ENCODE measurements around the gene GRIK4. TPM values are rescaled to one million over a fixed set of nuclear protein-coding genes. Genes with fewer than 3 reads are reported as not detected.

Gene GRIK4
- total and polyA plus RNA-seq, 4 donors: 0.05 to 0.25 (median 0.06) TPM; not detected in 1

DNA sequence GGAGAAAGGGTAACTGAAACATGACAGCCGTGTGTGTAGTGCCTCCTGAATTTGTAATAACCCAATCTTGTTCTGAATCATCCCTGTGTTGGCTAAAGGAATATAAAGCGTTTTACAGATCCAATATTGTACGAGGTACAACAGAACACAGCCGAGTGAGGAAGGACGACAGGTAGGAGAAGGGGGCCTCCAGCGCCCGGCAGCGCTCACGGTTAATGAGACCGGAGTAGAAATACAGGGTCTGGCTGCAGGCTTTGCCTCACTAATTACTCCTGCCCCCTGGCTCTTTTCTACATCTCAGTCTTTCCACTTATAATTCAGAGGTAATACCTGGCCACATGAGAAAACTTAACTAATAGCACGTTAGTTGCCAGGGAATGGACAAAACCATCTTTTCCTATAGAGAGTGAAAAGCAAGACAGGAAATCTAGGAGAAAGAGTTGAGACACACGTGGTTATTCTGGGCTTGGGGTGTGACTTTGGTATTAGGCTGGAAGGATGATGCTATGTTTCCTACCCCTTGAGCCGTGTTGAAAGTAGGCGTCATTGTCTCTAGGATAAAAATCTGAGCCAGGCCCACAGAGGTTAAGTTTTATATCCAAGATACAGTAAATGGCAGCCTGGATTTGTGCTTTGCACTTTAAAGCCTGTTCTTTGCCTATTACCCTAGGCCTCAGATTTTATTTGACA, 54.1 kb downstream of the GRIK4 start:
- H3K4me1 ChIP-seq (ENCODE audit: control insufficient read depth in 4 of 4, insufficient read depth in 4 of 4, low read length in 3 of 4): peaks cover 0 to 12% (median 2%) of the 10 kb centered on the region in 4 donors
- 87% methylated on average over 14 of the region's 14 CpGs for WGBS
- no peak overlapping the region for H3K4me3 ChIP-seq (ENCODE audit: low read depth in 1 of 3, low read length in 3 of 3)
- peaks cover 0 to 6% (median 0%) of the 10 kb centered on the region in 4 donors for H3K27me3 ChIP-seq (ENCODE audit: control insufficient read depth in 4 of 4, insufficient read depth in 4 of 4, low read length in 3 of 4)
- no peak overlapping the region for H3K9ac ChIP-seq (ENCODE audit: low read depth in 1 of 2, low read length in 2 of 2)
- H3K36me3 ChIP-seq (ENCODE audit: control insufficient read depth in 4 of 4, insufficient read depth in 3 of 4, low read depth in 1 of 4, low read length in 3 of 4): no peaks in the 10 kb centered on the region
- TF ChIP-seq TAF1 (conservative IDR thresholded peaks at IDR 0.05) (no peak), YY1 (IDR thresholded peaks at IDR 0.05) (no peak), FOXA1 (IDR thresholded peaks at IDR 0.05) (no peak), RXRA (IDR thresholded peaks at IDR 0.05) (no peak)
- no peaks in the 10 kb centered on the region for H3K9me3 ChIP-seq (ENCODE audit: control insufficient read depth in 4 of 4, low read length in 3 of 4)
- no peak overlapping the region for H3K27ac ChIP-seq (ENCODE audit: low read depth in 1 of 2, low read length in 2 of 2)
- no peak for DNase-seq (ENCODE audit: low spot score)

DNA sequence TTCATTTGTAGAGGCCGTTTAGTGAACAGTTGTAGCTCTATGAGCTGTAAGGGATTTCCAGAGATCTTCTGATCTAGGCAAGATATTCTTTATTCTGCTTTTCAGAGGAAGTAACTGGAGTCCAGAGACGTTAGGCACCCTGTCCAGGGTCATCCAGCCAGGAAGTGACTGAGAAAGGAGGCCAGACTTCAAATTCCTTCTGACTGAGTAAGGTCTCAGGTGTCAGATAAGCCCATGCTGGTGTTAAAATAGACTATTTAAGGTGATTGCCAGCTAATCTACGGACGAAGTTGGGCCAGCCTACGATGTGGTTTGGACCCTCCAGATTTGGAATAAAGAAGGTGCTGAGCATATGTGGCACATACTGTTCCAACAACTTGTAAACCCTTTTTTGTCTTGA, 54.6 kb downstream of the GRIK4 start:
- 72% methylated on average over 5 of the region's 5 CpGs for WGBS
- Histone ChIP-seq H3K27me3 (ENCODE audit: control insufficient read depth in 4 of 4, insufficient read depth in 4 of 4, low read length in 3 of 4) (peaks cover 0 to 6% (median 0%) of the 10 kb centered on the region in 4 donors), H3K27ac (ENCODE audit: low read depth in 1 of 2, low read length in 2 of 2) (no peak overlapping the region), H3K9ac (ENCODE audit: low read depth in 1 of 2, low read length in 2 of 2) (no peak overlapping the region), H3K4me1 (ENCODE audit: control insufficient read depth in 4 of 4, insufficient read depth in 4 of 4, low read length in 3 of 4) (peaks cover 0 to 12% (median 2%) of the 10 kb centered on the region in 4 donors), H3K9me3 (ENCODE audit: control insufficient read depth in 4 of 4, low read length in 3 of 4) (no peaks in the 10 kb centered on the region), H3K36me3 (ENCODE audit: control insufficient read depth in 4 of 4, insufficient read depth in 3 of 4, low read depth in 1 of 4, low read length in 3 of 4) (no peaks in the 10 kb centered on the region), H3K4me3 (ENCODE audit: low read depth in 1 of 3, low read length in 3 of 3) (no peak overlapping the region)
- TF ChIP-seq, protein P1, sequence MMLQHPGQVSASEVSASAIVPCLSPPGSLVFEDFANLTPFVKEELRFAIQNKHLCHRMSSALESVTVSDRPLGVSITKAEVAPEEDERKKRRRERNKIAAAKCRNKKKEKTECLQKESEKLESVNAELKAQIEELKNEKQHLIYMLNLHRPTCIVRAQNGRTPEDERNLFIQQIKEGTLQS (IDR thresholded peaks at IDR 0.05): no peak
- no peak for TF ChIP-seq SP1 (IDR thresholded peaks at IDR 0.05)
- TF ChIP-seq TAF1 (conservative IDR thresholded peaks at IDR 0.05): no peak
- TF ChIP-seq, protein P2, sequence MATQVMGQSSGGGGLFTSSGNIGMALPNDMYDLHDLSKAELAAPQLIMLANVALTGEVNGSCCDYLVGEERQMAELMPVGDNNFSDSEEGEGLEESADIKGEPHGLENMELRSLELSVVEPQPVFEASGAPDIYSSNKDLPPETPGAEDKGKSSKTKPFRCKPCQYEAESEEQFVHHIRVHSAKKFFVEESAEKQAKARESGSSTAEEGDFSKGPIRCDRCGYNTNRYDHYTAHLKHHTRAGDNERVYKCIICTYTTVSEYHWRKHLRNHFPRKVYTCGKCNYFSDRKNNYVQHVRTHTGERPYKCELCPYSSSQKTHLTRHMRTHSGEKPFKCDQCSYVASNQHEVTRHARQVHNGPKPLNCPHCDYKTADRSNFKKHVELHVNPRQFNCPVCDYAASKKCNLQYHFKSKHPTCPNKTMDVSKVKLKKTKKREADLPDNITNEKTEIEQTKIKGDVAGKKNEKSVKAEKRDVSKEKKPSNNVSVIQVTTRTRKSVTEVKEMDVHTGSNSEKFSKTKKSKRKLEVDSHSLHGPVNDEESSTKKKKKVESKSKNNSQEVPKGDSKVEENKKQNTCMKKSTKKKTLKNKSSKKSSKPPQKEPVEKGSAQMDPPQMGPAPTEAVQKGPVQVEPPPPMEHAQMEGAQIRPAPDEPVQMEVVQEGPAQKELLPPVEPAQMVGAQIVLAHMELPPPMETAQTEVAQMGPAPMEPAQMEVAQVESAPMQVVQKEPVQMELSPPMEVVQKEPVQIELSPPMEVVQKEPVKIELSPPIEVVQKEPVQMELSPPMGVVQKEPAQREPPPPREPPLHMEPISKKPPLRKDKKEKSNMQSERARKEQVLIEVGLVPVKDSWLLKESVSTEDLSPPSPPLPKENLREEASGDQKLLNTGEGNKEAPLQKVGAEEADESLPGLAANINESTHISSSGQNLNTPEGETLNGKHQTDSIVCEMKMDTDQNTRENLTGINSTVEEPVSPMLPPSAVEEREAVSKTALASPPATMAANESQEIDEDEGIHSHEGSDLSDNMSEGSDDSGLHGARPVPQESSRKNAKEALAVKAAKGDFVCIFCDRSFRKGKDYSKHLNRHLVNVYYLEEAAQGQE (IDR thresholded peaks at IDR 0.05): no peak
- no peak for TF ChIP-seq HNF4A (conservative IDR thresholded peaks at IDR 0.05)
- TF ChIP-seq FOXA1 (IDR thresholded peaks at IDR 0.05): no peak
- no peak for TF ChIP-seq JUND (IDR thresholded peaks at IDR 0.05)
- TF ChIP-seq HNF4G (IDR thresholded peaks at IDR 0.05): no peak
- TF ChIP-seq, protein P3, sequence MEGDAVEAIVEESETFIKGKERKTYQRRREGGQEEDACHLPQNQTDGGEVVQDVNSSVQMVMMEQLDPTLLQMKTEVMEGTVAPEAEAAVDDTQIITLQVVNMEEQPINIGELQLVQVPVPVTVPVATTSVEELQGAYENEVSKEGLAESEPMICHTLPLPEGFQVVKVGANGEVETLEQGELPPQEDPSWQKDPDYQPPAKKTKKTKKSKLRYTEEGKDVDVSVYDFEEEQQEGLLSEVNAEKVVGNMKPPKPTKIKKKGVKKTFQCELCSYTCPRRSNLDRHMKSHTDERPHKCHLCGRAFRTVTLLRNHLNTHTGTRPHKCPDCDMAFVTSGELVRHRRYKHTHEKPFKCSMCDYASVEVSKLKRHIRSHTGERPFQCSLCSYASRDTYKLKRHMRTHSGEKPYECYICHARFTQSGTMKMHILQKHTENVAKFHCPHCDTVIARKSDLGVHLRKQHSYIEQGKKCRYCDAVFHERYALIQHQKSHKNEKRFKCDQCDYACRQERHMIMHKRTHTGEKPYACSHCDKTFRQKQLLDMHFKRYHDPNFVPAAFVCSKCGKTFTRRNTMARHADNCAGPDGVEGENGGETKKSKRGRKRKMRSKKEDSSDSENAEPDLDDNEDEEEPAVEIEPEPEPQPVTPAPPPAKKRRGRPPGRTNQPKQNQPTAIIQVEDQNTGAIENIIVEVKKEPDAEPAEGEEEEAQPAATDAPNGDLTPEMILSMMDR (IDR thresholded peaks at IDR 0.05; ENCODE audit: low read depth, low read length, missing input control): no peak
- TF ChIP-seq, protein P4, sequence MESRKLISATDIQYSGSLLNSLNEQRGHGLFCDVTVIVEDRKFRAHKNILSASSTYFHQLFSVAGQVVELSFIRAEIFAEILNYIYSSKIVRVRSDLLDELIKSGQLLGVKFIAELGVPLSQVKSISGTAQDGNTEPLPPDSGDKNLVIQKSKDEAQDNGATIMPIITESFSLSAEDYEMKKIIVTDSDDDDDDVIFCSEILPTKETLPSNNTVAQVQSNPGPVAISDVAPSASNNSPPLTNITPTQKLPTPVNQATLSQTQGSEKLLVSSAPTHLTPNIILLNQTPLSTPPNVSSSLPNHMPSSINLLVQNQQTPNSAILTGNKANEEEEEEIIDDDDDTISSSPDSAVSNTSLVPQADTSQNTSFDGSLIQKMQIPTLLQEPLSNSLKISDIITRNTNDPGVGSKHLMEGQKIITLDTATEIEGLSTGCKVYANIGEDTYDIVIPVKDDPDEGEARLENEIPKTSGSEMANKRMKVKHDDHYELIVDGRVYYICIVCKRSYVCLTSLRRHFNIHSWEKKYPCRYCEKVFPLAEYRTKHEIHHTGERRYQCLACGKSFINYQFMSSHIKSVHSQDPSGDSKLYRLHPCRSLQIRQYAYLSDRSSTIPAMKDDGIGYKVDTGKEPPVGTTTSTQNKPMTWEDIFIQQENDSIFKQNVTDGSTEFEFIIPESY (IDR thresholded peaks at IDR 0.05): no peak
- TF ChIP-seq GABPA (IDR thresholded peaks at IDR 0.05 in 1 of 2, conservative IDR thresholded peaks at IDR 0.05 in 1 of 2): no peak
- TF ChIP-seq NR2F2 (IDR thresholded peaks at IDR 0.05): no peak
- no peak for TF ChIP-seq RAD21 (IDR thresholded peaks at IDR 0.05)
- TF ChIP-seq RXRA (IDR thresholded peaks at IDR 0.05): no peak
- TF ChIP-seq EGR1 (IDR thresholded peaks at IDR 0.05; ENCODE audit: low read depth in 2 of 2): no peak
- TF ChIP-seq YY1 (IDR thresholded peaks at IDR 0.05): no peak
- no peak for DNase-seq (ENCODE audit: low spot score)

Data from liver (tissue), 9 donors.